ENCODE measurements around the gene DEPDC5. TPM values are rescaled to one million over a fixed set of nuclear protein-coding genes. Genes with fewer than 3 reads are reported as not detected.

DEPDC5 gene
- total and polyA plus RNA-seq, 2 of the 8 experiments (the other 6 are each of a cell fraction or from before 2014, with no cell fraction given): 18.3 to 26.5 TPM

- no peak overlapping the region for H3K4ac ChIP-seq (replicated peaks; ENCODE audit: insufficient read length, low read depth, low read length)
- DNase-seq (ENCODE audit: low read depth in 1 of 2, low spot score in 2 of 2): no peak
- FAIRE-seq: no peak
- no peak overlapping the region for H2BK12ac ChIP-seq (ENCODE audit: low read depth, low read length)
- no peak overlapping the region for H3K23ac ChIP-seq (ENCODE audit: insufficient read length)
- no peak overlapping the region for H2BK15ac ChIP-seq (ENCODE audit: low read length)
- TF ChIP-seq POU5F1 (IDR thresholded peaks at IDR 0.05; ENCODE audit: low read depth, low read length) (no peak), BACH1 (IDR thresholded peaks at IDR 0.05; ENCODE audit: low read length) (no peak), CHD1 (IDR thresholded peaks at IDR 0.05; ENCODE audit: low read depth, low read length) (no peak), CREB1 (IDR thresholded peaks at IDR 0.05) (no peak), RFX5 (IDR thresholded peaks at IDR 0.05; ENCODE audit: borderline replicate concordance, low read depth, low read length) (no peak), CTCF (IDR thresholded peaks at IDR 0.05; ENCODE audit: control extremely low read depth in 1 of 3, insufficient read depth in 1 of 3, low read depth in 1 of 3, low read length in 3 of 3) (no peak)
- no peak overlapping the region for H4K8ac ChIP-seq (ENCODE audit: extremely low read depth, insufficient read depth, low read length)
- no peak overlapping the region for H2BK5ac ChIP-seq (ENCODE audit: low read depth, low read length)
- H3K27me3 ChIP-seq (replicated peaks in 1 of 4; ENCODE audit: control insufficient read depth in 3 of 4, extremely low read depth in 1 of 4, insufficient read depth in 3 of 4, low read length in 3 of 4): no peaks in the 10 kb centered on the region
- POLR2A ChIA-PET (ENCODE audit: partially characterized antibody): interaction anchor here (0.5 to 2.1 kb wide), 2 partner anchors 47 to 412 kb away, joined by 3 to 6 read pairs; no protein-coding TSS in a partner anchor
- H4K5ac ChIP-seq (ENCODE audit: insufficient read length, low read depth, low read length): no peak overlapping the region
- H3K9me3 ChIP-seq (ENCODE audit: insufficient read depth in 2 of 2, low read depth in 1 of 2, low read length in 1 of 2): no peaks in the 10 kb centered on the region
- no peaks in the 10 kb centered on the region for H3K79me2 ChIP-seq (ENCODE audit: control insufficient read depth in 1 of 2, insufficient read depth in 2 of 2, low read length in 2 of 2)
- no peak overlapping the region for H2AK5ac ChIP-seq (ENCODE audit: low read depth, low read length)
- H4K20me1 ChIP-seq (replicated peaks in 1 of 2; ENCODE audit: control insufficient read depth in 1 of 2, insufficient read depth in 2 of 2, low read length in 2 of 2): no peaks in the 10 kb centered on the region
- H3K23me2 ChIP-seq (ENCODE audit: low read depth, low read length): peaks cover 2% of the 10 kb centered on the region; the same call in 1 of the 2 replicates
- no peak overlapping the region for H3K4me3 ChIP-seq (ENCODE audit: extremely low read depth in 1 of 4, insufficient read depth in 2 of 4, low read depth in 3 of 4, low read length in 4 of 4)
- H3K14ac ChIP-seq (ENCODE audit: insufficient read length): no peak overlapping the region
- H3K27ac ChIP-seq (ENCODE audit: low read depth, low read length): no peak overlapping the region
- no peak overlapping the region for H3K18ac ChIP-seq (ENCODE audit: extremely low read depth, low read length)
- H2AFZ ChIP-seq (ENCODE audit: low read length): no peak overlapping the region
- H3K36me3 ChIP-seq (ENCODE audit: control insufficient read depth in 2 of 4, insufficient read depth in 4 of 4, low read length in 3 of 4): peaks cover 0 to 13% (median 2%) of the 10 kb centered on the region in 4 experiments; a peak in 1 of 8 replicates
- no peak overlapping the region for H3K4me2 ChIP-seq (ENCODE audit: insufficient read depth in 1 of 2, low read depth in 2 of 2, low read length in 2 of 2)
- H3K9ac ChIP-seq (replicated peaks in 1 of 4; ENCODE audit: extremely low read depth in 1 of 4, low read depth in 3 of 4, low read length in 3 of 4): peak overlapping the region in 1 of 4 experiments; percentile 32; a peak in 1 of 7 replicates
- H3K56ac ChIP-seq (replicated peaks; ENCODE audit: insufficient read length, low read depth, low read length): no peak overlapping the region
- peaks cover 0 to 3% (median 1%) of the 10 kb centered on the region in 4 experiments; a peak in 2 of 7 replicates for H3K4me1 ChIP-seq (replicated peaks in 1 of 4; ENCODE audit: control insufficient read depth in 3 of 4, insufficient read depth in 4 of 4, low read length in 3 of 4)
- H2BK120ac ChIP-seq (replicated peaks; ENCODE audit: low read depth, low read length): no peak overlapping the region
- WGBS, 2 experiments (ENCODE audit: extremely low coverage in 1 of 2, insufficient coverage in 1 of 2, insufficient read length in 1 of 2, insufficient replicate concordance in 2 of 2, low coverage in 1 of 2, low lambda C conversion rate in 2 of 2, missing lambda C conversion rate in 1 of 2): 85% methylated on average over 16 of the region's 16 CpGs; no CpG with 5 or more reads in 1 of the 2 experiments
- H4K91ac ChIP-seq (replicated peaks; ENCODE audit: insufficient read length, low read length): no peak overlapping the region
- no peaks in the 10 kb centered on the region for H3K79me1 ChIP-seq (ENCODE audit: low read depth, low read length)
- no peak overlapping the region for H2BK20ac ChIP-seq (ENCODE audit: low read length)
- CTCF ChIA-PET (ENCODE audit: partially characterized antibody): interaction anchor here (0.7 to 5.9 kb wide), 7 partner anchors 9 to 71 kb away, joined by 3 to 30 read pairs (median 3); no protein-coding TSS in a partner anchor
These were observed 144.3 kb downstream of the DEPDC5 start for GRCh38 chr22:31897842-31898805.
